AG09309 (cell line): ENCODE measurements around the gene TNIK.
A peak's percentile ranks its signal among the peaks of the same experiment; 100 is the strongest.

Experiments
- DNase-seq: peaks from one replicate; pipeline ENCODE4 v3.0.0-alpha.2; 2010; ENCODE audit warnings: low read depth
- H3K4me3 ChIP-seq: 2 replicates; pipeline ENCODE4 v1.5.1; 2011; ENCODE audit warnings: mild to moderate bottlenecking, low read depth, low read length, moderate library complexity; ENCODE audit not compliant: control insufficient read depth
- TF ChIP-seq, protein P1 (sequence below): IDR thresholded peaks from 2 replicates; pipeline ENCODE4 v1.5.1; 2011; ENCODE audit warnings: mild to moderate bottlenecking, low read depth, low read length, inconsistent platforms; ENCODE audit not compliant: insufficient read depth, control insufficient read depth; ENCODE audit errors: missing control alignments

Gene TNIK

DNA sequence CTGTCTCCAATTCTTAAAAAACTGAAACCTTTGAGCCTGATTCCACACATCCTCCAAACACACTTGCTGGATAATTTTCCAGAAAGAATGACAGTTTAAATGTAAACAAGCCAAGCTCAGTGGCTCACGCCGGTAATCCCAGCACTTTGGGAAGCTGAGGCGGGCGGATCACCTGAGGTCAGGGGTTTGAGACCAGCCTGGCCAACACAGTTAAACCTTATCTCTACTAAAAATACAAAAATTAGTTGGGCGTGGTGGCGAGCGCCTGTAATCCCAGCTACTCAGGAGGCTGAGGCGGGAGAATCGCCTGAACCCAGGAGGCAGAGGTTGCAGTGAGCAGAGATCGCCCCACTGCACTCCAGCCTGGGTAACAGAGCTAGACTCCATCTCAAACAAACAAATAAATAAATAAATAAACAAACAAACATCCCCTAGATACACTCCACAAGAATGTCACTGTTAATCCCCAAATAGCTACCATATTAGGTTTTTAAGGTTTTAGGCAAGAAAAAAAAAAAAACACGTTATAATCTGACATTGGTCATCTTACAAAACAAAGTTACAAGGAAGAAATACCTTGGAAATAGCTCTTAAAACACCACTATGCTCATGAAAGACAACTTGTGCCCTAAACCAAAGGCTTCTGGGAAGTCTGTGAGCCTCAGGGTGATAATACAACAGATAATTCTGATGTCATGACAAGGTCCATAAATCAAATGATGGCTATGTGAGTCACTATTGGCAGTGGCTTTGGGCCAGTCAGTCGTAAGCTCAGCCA lies 13.2 kb downstream of the TNIK start:
- DNase-seq: peak; percentile 57
- TF ChIP-seq, protein P1, sequence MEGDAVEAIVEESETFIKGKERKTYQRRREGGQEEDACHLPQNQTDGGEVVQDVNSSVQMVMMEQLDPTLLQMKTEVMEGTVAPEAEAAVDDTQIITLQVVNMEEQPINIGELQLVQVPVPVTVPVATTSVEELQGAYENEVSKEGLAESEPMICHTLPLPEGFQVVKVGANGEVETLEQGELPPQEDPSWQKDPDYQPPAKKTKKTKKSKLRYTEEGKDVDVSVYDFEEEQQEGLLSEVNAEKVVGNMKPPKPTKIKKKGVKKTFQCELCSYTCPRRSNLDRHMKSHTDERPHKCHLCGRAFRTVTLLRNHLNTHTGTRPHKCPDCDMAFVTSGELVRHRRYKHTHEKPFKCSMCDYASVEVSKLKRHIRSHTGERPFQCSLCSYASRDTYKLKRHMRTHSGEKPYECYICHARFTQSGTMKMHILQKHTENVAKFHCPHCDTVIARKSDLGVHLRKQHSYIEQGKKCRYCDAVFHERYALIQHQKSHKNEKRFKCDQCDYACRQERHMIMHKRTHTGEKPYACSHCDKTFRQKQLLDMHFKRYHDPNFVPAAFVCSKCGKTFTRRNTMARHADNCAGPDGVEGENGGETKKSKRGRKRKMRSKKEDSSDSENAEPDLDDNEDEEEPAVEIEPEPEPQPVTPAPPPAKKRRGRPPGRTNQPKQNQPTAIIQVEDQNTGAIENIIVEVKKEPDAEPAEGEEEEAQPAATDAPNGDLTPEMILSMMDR: no peak
- H3K4me3 ChIP-seq: no peak overlapping the region

DNA sequence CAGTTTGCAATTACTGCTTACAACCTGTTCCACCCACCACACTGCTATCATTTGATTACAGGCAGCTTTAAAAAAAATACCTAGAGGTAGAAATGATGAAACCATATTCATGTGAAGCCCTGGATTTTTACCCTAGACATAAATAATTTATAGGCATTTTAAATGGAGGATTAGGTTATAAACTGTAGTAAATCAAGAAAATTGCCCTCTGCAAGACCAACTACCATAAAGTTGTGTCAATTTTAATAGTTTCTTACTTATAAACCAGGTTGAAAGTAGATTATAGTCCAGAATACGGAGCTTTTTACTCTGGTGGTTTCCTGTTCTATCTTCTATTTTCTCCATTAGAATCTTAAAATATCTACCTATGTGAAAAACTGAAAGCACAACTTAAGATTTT lies 13.9 kb downstream of the TNIK start:
- TF ChIP-seq, protein P1: no peak
- DNase-seq: no peak
- no peak overlapping the region for H3K4me3 ChIP-seq

DNA sequence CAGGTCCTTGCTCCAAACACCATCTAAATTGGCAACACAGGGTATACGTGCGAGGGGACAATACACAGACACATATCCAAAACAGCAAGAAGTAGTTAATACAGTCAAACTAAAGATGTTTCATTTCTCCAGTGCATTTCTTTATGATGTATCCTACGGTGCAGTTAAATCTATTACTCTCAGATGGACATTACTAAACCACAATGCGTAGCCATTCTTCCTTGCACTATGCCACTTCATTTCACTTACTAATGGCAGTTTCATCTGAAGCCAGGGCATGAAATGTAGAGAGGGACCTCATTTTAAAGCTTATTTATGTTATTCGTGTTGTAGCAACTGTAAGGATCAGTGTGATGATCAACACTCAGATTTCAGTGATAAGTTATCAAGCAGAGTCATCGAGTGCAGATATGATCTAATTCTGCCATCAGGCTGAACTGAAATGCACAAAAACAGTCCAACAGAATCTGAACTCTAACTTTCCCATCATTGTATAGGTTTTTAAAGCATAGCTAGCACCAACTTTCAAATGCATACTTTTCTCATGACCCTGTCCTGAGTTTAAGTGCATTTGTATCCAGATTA lies 14.5 kb downstream of the TNIK start:
- TF ChIP-seq, protein P1: no peak
- no peak for DNase-seq
- H3K4me3 ChIP-seq: no peak overlapping the region

DNA sequence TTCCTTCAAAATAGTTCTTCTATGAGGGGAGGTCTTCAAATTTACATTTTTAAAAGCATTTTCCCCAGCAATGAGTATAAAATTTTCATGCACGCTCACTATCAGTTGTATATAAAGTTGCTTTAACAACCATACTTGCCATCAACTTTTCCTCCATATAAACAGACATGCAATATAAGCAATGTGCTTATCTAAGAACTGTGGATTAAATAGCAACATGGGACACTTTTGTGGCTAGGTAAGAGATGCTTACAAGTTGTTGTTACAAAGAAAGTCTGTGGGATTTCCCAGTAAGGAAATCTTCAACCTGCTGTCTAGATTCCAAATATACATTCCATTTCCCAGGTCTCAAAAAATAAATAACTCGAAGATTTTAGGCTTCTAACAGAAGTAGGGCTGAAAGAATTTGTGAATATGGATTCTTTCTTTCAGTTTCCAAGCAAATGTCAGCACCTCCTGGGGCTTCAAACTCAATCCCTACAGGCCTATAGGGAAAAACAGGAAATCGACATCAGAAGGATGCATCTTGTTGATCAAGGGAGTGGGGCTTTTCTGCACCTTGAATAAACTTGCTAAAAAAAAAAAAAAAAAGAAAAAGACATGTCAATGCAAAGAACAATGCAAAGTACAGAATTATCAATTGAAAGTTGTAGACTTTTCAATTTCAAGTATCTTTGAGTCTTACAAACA lies 16.1 kb downstream of the TNIK start:
- DNase-seq: no peak
- TF ChIP-seq, protein P1: no peak
- H3K4me3 ChIP-seq: no peak overlapping the region

DNA sequence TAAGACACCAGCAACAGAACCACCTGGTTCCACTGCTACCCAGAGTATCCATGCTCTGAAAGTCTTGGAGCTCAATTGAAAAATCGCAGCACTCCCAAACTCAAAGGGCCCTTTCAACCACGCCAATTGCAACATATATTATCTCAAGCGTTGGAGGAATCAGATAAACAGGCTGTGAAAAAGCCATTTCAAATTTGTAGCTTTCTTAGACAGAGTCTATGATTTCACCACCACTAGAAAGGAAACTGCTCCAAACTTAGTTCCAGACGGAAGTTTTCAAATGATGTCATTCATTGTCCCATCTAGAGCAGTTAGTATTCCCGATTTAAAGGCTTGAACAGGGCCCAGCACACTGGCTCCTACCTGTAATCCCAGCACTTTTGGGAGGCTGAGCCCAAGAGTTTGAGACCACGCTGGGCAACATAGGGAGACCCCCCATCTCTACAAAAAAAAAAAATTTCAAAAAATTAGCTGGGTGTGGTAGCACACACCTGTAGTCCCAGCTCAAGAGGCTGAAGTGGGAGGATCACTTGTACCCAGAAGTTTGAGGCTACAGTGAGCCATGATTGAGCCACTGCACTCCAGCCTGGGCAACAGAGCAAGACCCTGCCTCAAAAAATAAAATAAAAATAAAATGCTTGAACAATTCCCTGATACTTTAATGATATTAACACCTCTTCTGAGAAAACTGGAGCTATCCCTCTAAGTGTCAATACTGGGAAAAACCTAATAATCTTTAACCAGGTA lies 16.8 kb downstream of the TNIK start:
- DNase-seq: no peak
- no peak overlapping the region for H3K4me3 ChIP-seq
- TF ChIP-seq, protein P1: no peak

DNA sequence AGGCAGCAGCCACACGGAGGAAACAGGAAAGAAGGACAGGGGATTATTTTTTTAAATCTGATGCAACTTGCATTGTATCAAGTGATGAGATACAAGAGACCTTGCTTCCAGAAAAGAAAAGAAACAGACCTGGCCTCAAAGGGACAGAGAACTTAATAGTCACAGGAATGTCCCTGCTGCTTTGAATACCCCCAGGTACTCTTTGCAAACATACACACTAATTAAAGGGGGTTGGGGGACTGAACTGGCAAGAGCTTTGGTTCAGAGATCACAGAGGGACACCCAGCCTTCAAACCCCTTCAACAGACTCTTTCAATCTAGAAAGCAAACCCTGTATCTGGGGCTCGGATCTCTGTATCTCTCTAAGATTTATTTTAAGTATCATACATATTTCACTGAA lies 18.0 kb downstream of the TNIK start:
- no peak overlapping the region for H3K4me3 ChIP-seq
- TF ChIP-seq, protein P1: no peak
- DNase-seq: no peak
